Activated T-helper 1 cell treated with anti-CD3 and anti-CD28 coated beads, Interleukin-12 subunit alpha, Interleukin-12 subunit beta, Interleukin-2, Interleukin-4 antibody, amounts not matched to agents 30 ng/mL and 10 ng/mL and 1 ng/mL, durations not matched to agents 14 hours and 24 hours and 36 hours (primary cell): ENCODE data around the gene ADD2. TPM values are rescaled to one million over a fixed set of nuclear protein-coding genes. Genes with fewer than 3 reads are reported as not detected.

Source experiments
- DNase-seq: peaks from one replicate; pipeline ENCODE4 v3.0.0; 2021; ENCODE audit warnings: low spot score
- H3K27ac Mint-ChIP-seq: one replicate; pipeline ENCODE4 v1.8.0; 2021; ENCODE audit warnings: mild to moderate bottlenecking, mixed read lengths
- H3K27me3 Mint-ChIP-seq: one replicate; pipeline ENCODE4 v1.8.0; 2022; ENCODE audit warnings: mild to moderate bottlenecking, moderate library complexity, mixed read lengths; ENCODE audit not compliant: insufficient read depth
- H3K36me3 Mint-ChIP-seq: one replicate; pipeline ENCODE4 v1.8.0; 2021; ENCODE audit warnings: low read depth, mixed read lengths
- H3K4me1 Mint-ChIP-seq: one replicate; pipeline ENCODE4 v1.8.0; 2021; ENCODE audit warnings: low read depth, mixed read lengths
- H3K4me3 Mint-ChIP-seq: one replicate; pipeline ENCODE4 v1.8.0; 2021; ENCODE audit warnings: mild to moderate bottlenecking, moderate library complexity, mixed read lengths
- H3K9me3 Mint-ChIP-seq: one replicate; pipeline ENCODE4 v1.8.0; 2021; ENCODE audit warnings: mixed read lengths
- intact Hi-C: fragments of 100-400 bp; cut with micrococcal nuclease; formaldehyde crosslinking; loops from one replicate; pipeline ENCODE4 v1.15.1; 2024
- total RNA-seq: library from RNA; stranded (reverse); gene quantifications from 2 replicates; pipeline ENCODE4 v1.2.3, GENCODE V29; 2022

Gene ADD2
- total RNA-seq, 1 donor from 2014 or later, result 6.9 TPM

DNA sequence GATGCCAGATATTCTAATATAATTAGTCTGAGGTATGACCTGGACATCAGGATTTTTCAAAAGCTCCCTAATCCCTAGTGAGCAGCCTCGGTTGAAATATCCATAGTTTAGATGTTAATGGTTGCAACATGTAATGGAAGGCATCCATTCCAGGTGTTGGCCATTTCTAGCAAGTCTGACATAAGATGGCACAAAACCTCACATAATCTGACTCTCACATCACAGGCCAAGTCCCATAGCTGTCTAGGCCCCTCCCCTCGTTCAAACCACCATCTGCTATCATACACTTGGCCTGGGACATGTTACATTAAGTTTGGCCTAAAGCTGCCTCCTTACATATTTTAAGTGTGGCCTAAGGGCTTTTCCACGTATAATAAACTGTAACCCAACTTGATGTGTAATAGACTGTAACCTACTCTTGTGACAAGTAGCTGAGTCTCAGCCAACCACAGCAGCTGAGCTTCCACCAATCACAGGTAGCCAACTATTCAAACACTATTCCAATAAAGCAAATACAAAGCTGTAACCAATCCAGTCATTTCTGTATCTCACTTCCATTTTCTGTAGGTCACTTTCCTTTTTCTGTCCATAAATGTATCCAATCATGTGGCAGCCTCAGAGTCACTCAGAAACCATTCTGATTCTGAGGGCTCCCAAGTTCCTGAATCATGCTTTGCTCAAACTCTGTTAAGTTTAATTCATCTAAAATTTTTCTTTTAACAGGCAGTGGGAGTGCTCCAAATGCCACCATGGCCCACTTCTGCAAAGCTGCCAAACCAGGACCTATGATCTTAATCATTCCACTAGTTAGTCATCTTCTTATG is 59.4 kb downstream of the ADD2 start:
- H3K27me3 Mint-ChIP-seq, result no peaks in the 10 kb centered on the region
- no peak for DNase-seq
- H3K27ac Mint-ChIP-seq, result no peak overlapping the region
- no peak overlapping the region for H3K4me3 Mint-ChIP-seq
- intact Hi-C loops, result no loop called here
- H3K4me1 Mint-ChIP-seq, result no peaks in the 10 kb centered on the region
- no peaks in the 10 kb centered on the region for H3K36me3 Mint-ChIP-seq
- H3K9me3 Mint-ChIP-seq, result no peaks in the 10 kb centered on the region

- H3K27me3 Mint-ChIP-seq, result no peaks in the 10 kb centered on the region
- H3K36me3 Mint-ChIP-seq, result no peaks in the 10 kb centered on the region
- H3K4me3 Mint-ChIP-seq, result no peak overlapping the region
- no peaks in the 10 kb centered on the region for H3K4me1 Mint-ChIP-seq
- no peak overlapping the region for H3K27ac Mint-ChIP-seq
- intact Hi-C loops, result no loop called here
- H3K9me3 Mint-ChIP-seq, result no peaks in the 10 kb centered on the region
- DNase-seq, result no peak
Measured at GRCh38 chr2:70707706-70708105, 60.3 kb downstream of the ADD2 start.

DNA sequence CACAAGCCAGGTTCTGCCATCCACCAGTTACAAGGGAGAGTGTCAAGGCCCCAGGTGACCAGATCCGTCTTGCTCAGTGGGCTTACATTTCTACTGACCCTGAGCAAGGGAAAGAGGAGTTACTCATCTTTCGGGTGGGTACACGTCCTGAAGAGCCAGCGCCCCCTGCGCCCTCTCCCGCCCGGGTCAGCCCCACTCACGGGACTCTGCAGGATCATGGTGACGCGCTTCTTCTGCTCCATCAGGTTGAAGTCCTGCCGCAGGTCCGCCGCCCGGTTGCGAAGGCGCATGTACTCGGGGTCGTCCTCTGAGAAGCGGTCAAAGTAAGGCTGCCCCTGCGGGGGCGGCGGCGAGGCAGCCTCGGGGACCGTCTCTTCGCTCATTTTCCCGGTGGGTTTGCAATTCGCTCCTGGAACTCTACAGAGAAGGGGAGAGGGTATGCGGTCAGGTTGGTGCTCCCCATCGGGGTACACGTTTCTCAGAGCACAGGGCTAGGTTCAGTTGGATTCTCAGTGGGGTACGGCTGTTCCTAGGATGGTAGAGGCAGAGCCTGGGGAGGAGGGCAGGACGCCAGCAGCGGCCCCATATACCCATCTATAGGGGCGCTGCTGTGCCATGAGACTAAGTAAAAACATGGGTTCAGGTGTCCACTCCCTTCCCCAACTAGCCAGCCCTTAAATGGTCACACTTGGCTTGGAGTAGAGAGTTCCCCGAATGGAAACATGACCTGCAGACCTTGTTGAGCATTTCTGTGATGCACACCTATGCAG is 61.8 kb downstream of the ADD2 start:
- Mint-ChIP-seq H3K4me1 (no peaks in the 10 kb centered on the region), H3K27me3 (no peaks in the 10 kb centered on the region), H3K36me3 (no peaks in the 10 kb centered on the region), H3K27ac (no peak overlapping the region), H3K4me3 (no peak overlapping the region), H3K9me3 (no peaks in the 10 kb centered on the region)
- no peak for DNase-seq
- intact Hi-C loops, result no loop called here

DNA sequence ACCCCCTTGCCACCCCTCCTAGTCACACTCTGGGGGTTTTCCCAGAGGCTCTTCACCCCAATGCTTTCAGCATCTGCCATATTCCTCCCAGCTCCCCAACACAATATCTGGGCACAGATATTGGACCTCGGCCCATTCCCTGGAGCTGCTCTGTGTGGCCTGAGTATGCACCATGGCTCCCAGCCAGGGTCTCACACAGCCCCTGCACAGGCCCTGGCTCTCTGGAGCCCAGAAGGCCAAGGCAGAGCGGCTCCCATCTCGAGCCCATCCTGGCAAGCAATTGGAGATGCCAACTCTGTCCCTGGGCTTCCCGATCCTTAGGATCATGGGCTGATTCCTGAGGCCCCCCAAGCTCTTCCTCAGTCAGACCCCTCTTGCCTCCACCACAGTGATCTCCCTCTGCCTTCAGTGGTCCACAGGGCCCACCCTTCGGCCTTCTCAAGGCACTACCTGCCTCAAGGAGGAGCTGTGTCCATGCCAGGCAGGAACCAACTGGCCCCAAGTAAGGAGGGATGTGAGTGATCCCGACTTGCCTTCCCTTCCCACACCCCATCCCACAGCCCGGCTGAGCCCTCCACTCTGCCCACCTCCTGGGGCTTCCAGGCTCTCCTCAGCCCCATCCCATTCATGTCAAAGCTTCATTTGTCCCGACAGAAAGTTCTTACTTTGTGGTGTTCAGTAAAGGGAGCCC is 62.7 kb downstream of the ADD2 start:
- no peaks in the 10 kb centered on the region for H3K4me1 Mint-ChIP-seq
- intact Hi-C loops, result no loop called here
- DNase-seq, result no peak
- H3K36me3 Mint-ChIP-seq, result no peaks in the 10 kb centered on the region
- no peak overlapping the region for H3K4me3 Mint-ChIP-seq
- H3K9me3 Mint-ChIP-seq, result no peaks in the 10 kb centered on the region
- no peaks in the 10 kb centered on the region for H3K27me3 Mint-ChIP-seq
- no peak overlapping the region for H3K27ac Mint-ChIP-seq

- DNase-seq, result no peak
- H3K36me3 Mint-ChIP-seq, result no peaks in the 10 kb centered on the region
- H3K4me1 Mint-ChIP-seq, result no peaks in the 10 kb centered on the region
- intact Hi-C loops, result no loop called here
- no peaks in the 10 kb centered on the region for H3K9me3 Mint-ChIP-seq
- H3K27ac Mint-ChIP-seq, result no peak overlapping the region
- H3K27me3 Mint-ChIP-seq, result peaks cover under 1% of the 10 kb centered on the region
- H3K4me3 Mint-ChIP-seq, result no peak overlapping the region
Measured at GRCh38 chr2:70703900-70704549, 64.0 kb downstream of the ADD2 start.

- no peaks in the 10 kb centered on the region for H3K36me3 Mint-ChIP-seq
- H3K27me3 Mint-ChIP-seq, result peaks cover 3% of the 10 kb centered on the region
Measured at GRCh38 chr2:70702711-70703395, 65.1 kb downstream of the ADD2 start.

DNA sequence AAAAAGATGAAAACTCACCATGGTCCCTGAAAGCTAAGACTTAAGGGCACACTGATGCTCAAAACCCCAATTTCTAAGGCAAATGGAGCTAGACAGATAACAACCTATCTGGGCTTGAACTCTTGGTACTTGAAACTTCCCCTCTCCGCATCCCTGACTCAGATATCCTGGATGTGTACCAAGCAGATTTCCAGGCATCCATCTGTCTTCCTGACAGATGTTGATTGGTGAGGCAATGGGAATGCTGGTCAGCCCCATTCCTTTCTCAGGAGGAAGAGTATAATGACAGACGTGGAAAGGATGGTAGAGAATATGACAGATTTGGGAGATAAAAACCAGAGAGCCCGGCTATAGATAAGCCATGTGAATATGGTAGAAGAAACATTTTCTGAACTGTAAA is 69.2 kb downstream of the ADD2 start:
- Mint-ChIP-seq H3K4me1 (no peaks in the 10 kb centered on the region), H3K27me3 (peaks cover 3% of the 10 kb centered on the region), H3K36me3 (no peaks in the 10 kb centered on the region), H3K4me3 (no peak overlapping the region), H3K9me3 (no peaks in the 10 kb centered on the region), H3K27ac (no peak overlapping the region)
- intact Hi-C loops, result no loop called here
- DNase-seq, result no peak

More at GRCh38 chr2:70702711-70703395, 65.1 kb downstream of the ADD2 start:
- Mint-ChIP-seq H3K27ac (no peak overlapping the region), H3K9me3 (no peaks in the 10 kb centered on the region), H3K4me3 (no peak overlapping the region), H3K4me1 (no peaks in the 10 kb centered on the region)
- no peak for DNase-seq
- intact Hi-C loops, result no loop called here

- Mint-ChIP-seq H3K4me1 (no peaks in the 10 kb centered on the region), H3K36me3 (no peaks in the 10 kb centered on the region), H3K27ac (no peak overlapping the region), H3K9me3 (no peaks in the 10 kb centered on the region), H3K4me3 (no peak overlapping the region), H3K27me3 (peaks cover 3% of the 10 kb centered on the region)
- DNase-seq, result no peak
- intact Hi-C loops, result no loop called here
Measured at GRCh38 chr2:70697603-70698383, 70.2 kb downstream of the ADD2 start.

- no peaks in the 10 kb centered on the region for H3K36me3 Mint-ChIP-seq
Measured at GRCh38 chr2:70696142-70696541, 71.9 kb downstream of the ADD2 start.

DNA sequence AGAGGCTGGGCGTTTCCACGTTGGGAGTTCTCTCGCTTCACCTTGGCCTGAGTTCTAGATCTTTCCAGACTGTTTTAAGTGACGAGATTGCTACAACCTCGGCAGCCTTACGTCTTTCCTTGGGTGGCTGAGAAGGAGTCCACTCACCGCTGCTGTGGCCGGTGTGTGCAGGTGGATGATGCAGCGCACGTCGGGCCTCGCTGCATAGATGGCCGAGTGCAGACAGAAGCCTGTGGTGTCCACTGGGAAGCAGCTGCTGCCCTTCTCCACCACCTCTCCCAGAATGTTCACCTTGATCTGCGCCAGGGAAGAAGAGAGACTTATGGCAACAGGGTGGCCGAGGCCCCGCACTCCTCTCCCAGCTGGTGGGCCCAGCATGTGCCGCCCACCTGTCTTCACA is 75.7 kb downstream of the ADD2 start:
- intact Hi-C loops, result no loop called here
- Mint-ChIP-seq H3K4me3 (no peak overlapping the region), H3K27me3 (no peaks in the 10 kb centered on the region), H3K27ac (no peak overlapping the region), H3K9me3 (no peaks in the 10 kb centered on the region), H3K36me3 (no peaks in the 10 kb centered on the region), H3K4me1 (no peaks in the 10 kb centered on the region)
- no peak for DNase-seq

More at GRCh38 chr2:70696142-70696541, 71.9 kb downstream of the ADD2 start:
- Mint-ChIP-seq H3K4me1 (no peaks in the 10 kb centered on the region), H3K4me3 (no peak overlapping the region), H3K27me3 (peaks cover 3% of the 10 kb centered on the region), H3K27ac (no peak overlapping the region), H3K9me3 (no peaks in the 10 kb centered on the region)
- DNase-seq, result no peak
- intact Hi-C loops, result no loop called here

DNA sequence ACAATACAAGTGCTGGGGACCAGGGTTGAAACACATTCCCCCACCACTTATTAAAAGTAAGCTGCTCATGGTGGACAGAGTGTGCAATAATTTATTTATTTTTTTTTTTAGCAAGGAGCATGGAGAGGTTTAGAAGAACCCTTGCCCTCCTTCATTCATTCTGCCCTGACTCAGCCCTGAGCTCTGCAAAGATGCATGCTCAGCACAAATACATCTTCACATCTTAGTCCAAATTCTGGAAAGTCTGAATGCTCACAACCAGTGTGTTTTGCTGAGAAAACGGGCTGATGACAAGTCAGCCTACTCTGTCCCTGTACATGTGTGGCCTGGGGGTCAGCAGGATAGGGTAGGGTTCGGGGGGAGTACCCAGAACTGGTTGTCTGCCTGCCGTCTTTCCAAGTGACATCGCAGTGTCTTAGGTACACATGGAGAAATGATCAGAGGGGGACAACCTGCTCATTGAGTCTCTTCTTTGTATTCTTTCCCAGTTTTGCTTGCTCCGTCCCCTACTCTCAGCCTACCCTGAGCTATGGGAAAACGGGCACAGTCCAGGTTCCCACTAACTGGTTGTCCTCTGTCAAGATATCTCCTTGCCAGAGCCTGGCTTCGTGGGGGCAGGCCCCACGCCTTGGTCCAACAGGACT is 76.4 kb downstream of the ADD2 start:
- intact Hi-C loops, result no loop called here
- H3K36me3 Mint-ChIP-seq, result no peaks in the 10 kb centered on the region
- no peak for DNase-seq
- no peak overlapping the region for H3K4me3 Mint-ChIP-seq
- no peaks in the 10 kb centered on the region for H3K27me3 Mint-ChIP-seq
- H3K4me1 Mint-ChIP-seq, result no peaks in the 10 kb centered on the region
- no peak overlapping the region for H3K27ac Mint-ChIP-seq
- no peaks in the 10 kb centered on the region for H3K9me3 Mint-ChIP-seq
